Stimulated activated CD8-positive, alpha-beta memory T cell treated with anti-CD3 and anti-CD28 coated beads, Interleukin-12 subunit alpha, Interleukin-12 subunit beta, amount 100 ng/mL, for 24 hours (primary cell): Measurements from ENCODE around the gene P4HA1.

Experiments
- DNase-seq: peaks from one replicate; pipeline ENCODE4 v3.0.0-alpha.2; 2020; ENCODE audit errors: extremely low read depth

P4HA1 gene

DNA sequence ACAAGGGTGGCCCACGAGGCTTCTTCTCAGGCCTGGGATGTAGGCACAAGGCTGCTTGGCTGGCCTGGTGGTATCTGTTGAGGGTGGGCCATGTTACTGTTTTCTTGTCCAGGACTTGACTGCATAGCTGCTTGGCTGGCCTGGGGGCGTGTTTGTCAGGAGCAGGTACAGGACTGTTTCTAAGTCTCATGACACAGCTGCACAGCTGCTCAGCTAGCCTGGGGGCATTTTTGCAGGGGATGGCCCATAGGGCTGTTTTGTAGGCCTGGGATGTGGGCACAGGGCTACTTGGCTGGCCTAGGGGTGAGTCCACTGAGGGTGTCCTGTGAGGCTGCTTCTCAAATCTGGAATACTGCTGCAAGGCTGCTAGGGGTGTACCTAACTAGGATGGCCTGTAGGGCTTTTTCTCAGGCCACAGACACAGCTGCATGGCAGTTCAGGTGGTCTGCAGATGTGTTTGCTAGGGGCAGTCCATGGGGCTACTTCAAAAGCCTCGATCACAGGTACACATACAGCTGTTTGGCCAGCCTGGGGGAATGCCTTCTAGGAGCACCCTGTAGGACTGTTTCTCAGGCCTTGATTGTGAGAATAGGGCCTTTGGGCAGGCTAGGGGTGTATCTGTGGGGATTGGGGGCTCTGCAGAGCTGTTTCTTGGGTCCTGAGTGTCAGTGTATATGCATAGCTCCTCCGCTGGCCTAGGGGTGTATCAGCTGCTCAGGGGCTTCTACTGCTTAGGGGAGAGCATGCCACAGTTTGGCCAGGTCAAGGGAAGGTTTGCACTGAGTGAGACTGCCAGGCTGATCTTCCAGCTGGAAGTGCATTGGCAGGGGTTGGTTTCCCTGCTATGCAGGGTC is 115.4 kb downstream of the P4HA1 start:
- no peak for DNase-seq

- DNase-seq, result no peak
Measured at GRCh38 chr10:72980348-72980747, 116.3 kb downstream of the P4HA1 start.

- no peak for DNase-seq
Measured at GRCh38 chr10:72979709-72980108, 117.0 kb downstream of the P4HA1 start.

- no peak for DNase-seq
Measured at GRCh38 chr10:72976886-72977285, 119.8 kb downstream of the P4HA1 start.
